Measurements from ENCODE around the gene AFMID.

GRCh38 chr17:78205124-78205775, 18.1 kb downstream of the AFMID start:
- TF ChIP-seq POLR2A (IDR thresholded peaks at IDR 0.05; ENCODE audit: low read depth, low read length) (no peak), MAX (IDR thresholded peaks at IDR 0.05; ENCODE audit: insufficient read depth, insufficient read length) (no peak), CTCF (IDR thresholded peaks at IDR 0.05; ENCODE audit: extremely low read depth in 1 of 2, insufficient read depth in 1 of 2, low read depth in 1 of 2, low read length in 2 of 2) (no peak), POLR2AphosphoS5 (IDR thresholded peaks at IDR 0.05; ENCODE audit: insufficient read depth, low read depth, low read length) (no peak), GATA2 (IDR thresholded peaks at IDR 0.05; ENCODE audit: insufficient read depth, insufficient read length, low read depth, low read length) (no peak), MYC (IDR thresholded peaks at IDR 0.05; ENCODE audit: low read depth, low read length) (no peak)
